ENCODE results near the gene RMDN2.
"Not testable (repeated sequence)": the region's sequence is repeated elsewhere in the genome, so short reads cannot be mapped to it uniquely, and the experiment has no call there.

Gene RMDN2

GRCh38 chr2:37930392-37930791 lies 5.3 kb downstream of the RMDN2 start:
- not testable (repeated sequence) for DNase-seq (ENCODE audit: low read depth, low spot score)

GRCh38 chr2:37932873-37933272 lies 7.8 kb downstream of the RMDN2 start:
- not testable (repeated sequence) for DNase-seq (ENCODE audit: low read depth, low spot score)

- DNase-seq (ENCODE audit: low read depth, low spot score): no peak
Measured at GRCh38 chr2:37934591-37935513, 9.8 kb downstream of the RMDN2 start.

- DNase-seq (ENCODE audit: low read depth, low spot score): not testable (repeated sequence)
Measured at GRCh38 chr2:37937568-37937967, 12.5 kb downstream of the RMDN2 start.

- DNase-seq (ENCODE audit: low read depth, low spot score): not testable (repeated sequence)
Measured at GRCh38 chr2:37941267-37941666, 16.2 kb downstream of the RMDN2 start.

- DNase-seq (ENCODE audit: low read depth, low spot score): no peak
Measured at GRCh38 chr2:37944268-37944667, 19.2 kb downstream of the RMDN2 start.

GRCh38 chr2:37947306-37947705 lies 22.2 kb downstream of the RMDN2 start:
- DNase-seq (ENCODE audit: low read depth, low spot score): no peak

GRCh38 chr2:37962018-37962739 lies 37.1 kb downstream of the RMDN2 start:
- peak; percentile 81 for DNase-seq (ENCODE audit: low read depth, low spot score)

GRCh38 chr2:37962740-37963121 lies 37.6 kb downstream of the RMDN2 start:
- DNase-seq (ENCODE audit: low read depth, low spot score): not testable (repeated sequence)

- not testable (repeated sequence) for DNase-seq (ENCODE audit: low read depth, low spot score)
Measured at GRCh38 chr2:37963901-37964300, 38.8 kb downstream of the RMDN2 start.

GRCh38 chr2:37966326-37966725 lies 41.2 kb downstream of the RMDN2 start:
- DNase-seq (ENCODE audit: low read depth, low spot score): no peak

- DNase-seq (ENCODE audit: low read depth, low spot score): no peak
Measured at GRCh38 chr2:37969731-37970130, 44.6 kb downstream of the RMDN2 start.

GRCh38 chr2:37971971-37972370 lies 46.9 kb downstream of the RMDN2 start:
- no peak for DNase-seq (ENCODE audit: low read depth, low spot score)

- DNase-seq (ENCODE audit: low read depth, low spot score): no peak
Measured at GRCh38 chr2:37973615-37974353, 48.7 kb downstream of the RMDN2 start.

GRCh38 chr2:37975808-37976207 lies 50.7 kb downstream of the RMDN2 start:
- DNase-seq (ENCODE audit: low read depth, low spot score): no peak

GRCh38 chr2:37976411-37976810 lies 51.3 kb downstream of the RMDN2 start:
- DNase-seq (ENCODE audit: low read depth, low spot score): no peak

GRCh38 chr2:37982147-37982582 lies 57.1 kb downstream of the RMDN2 start:
- DNase-seq (ENCODE audit: low read depth, low spot score): peak; percentile 73

- DNase-seq (ENCODE audit: low read depth, low spot score): no peak
Measured at GRCh38 chr2:37982847-37983246, 57.8 kb downstream of the RMDN2 start.

- no peak for DNase-seq (ENCODE audit: low read depth, low spot score)
Measured at GRCh38 chr2:37983719-37984118, 58.6 kb downstream of the RMDN2 start.

- DNase-seq (ENCODE audit: low read depth, low spot score): no peak
Measured at GRCh38 chr2:37984176-37984575, 59.1 kb downstream of the RMDN2 start.

GRCh38 chr2:37984589-37984988 lies 59.5 kb downstream of the RMDN2 start:
- no peak for DNase-seq (ENCODE audit: low read depth, low spot score)

- no peak for DNase-seq (ENCODE audit: low read depth, low spot score)
Measured at GRCh38 chr2:37985333-37985732, 60.2 kb downstream of the RMDN2 start.

Data from ELF-1 (cell line).